Measurements from ENCODE around the gene BOK. TPM values are rescaled to one million over a fixed set of nuclear protein-coding genes. Genes with fewer than 3 reads are reported as not detected.

The BOK gene
- total RNA-seq, 1 experiment from 2014 or later: 18.6 TPM

- Mint-ChIP-seq H3K27ac (ENCODE audit: unreplicated experiment) (no peak overlapping the region), H3K4me3 (ENCODE audit: unreplicated experiment) (no peak overlapping the region), H3K27me3 (ENCODE audit: insufficient read depth, unreplicated experiment) (no peaks in the 10 kb centered on the region), H3K9me3 (ENCODE audit: unreplicated experiment) (no peaks in the 10 kb centered on the region), H3K36me3 (ENCODE audit: insufficient read depth, unreplicated experiment) (no peaks in the 10 kb centered on the region), H3K4me1 (ENCODE audit: low read depth, unreplicated experiment) (no peaks in the 10 kb centered on the region)
- no peak for TF ChIP-seq CTCF (IDR thresholded peaks at IDR 0.05; ENCODE audit: insufficient read depth in 1 of 2, low read depth in 1 of 2, low read length in 1 of 2, severe bottlenecking in 1 of 2, unreplicated experiment in 1 of 2)
- no TSS peak for BruUV-seq (replicated peaks)
- intact Hi-C loops (cut with micrococcal nuclease; ENCODE audit: unreplicated experiment): no loop called here
- no peaks in the 10 kb centered on the region for H3K27me3 ChIP-seq (replicated peaks; ENCODE audit: control insufficient read depth, insufficient read depth, low read length)
- H3K36me3 ChIP-seq (ENCODE audit: control insufficient read depth, insufficient read depth, low read length): no peaks in the 10 kb centered on the region
- ChIA-PET CTCF (no interaction called here), POLR2A (no interaction called here)
- no peak for DNase-seq
- no peak overlapping the region for H3K4me3 ChIP-seq (ENCODE audit: low read depth, low read length)
- no peaks in the 10 kb centered on the region for H3K4me1 ChIP-seq
- H3K9me3 ChIP-seq: no peaks in the 10 kb centered on the region
These were observed 3.8 kb downstream of the BOK start for GRCh38 chr2:241562269-241562891.

- Mint-ChIP-seq H3K4me1 (ENCODE audit: low read depth, unreplicated experiment) (no peaks in the 10 kb centered on the region), H3K4me3 (ENCODE audit: unreplicated experiment) (no peak overlapping the region), H3K9me3 (ENCODE audit: unreplicated experiment) (no peaks in the 10 kb centered on the region), H3K27ac (ENCODE audit: unreplicated experiment) (no peak overlapping the region), H3K27me3 (ENCODE audit: insufficient read depth, unreplicated experiment) (no peaks in the 10 kb centered on the region), H3K36me3 (ENCODE audit: insufficient read depth, unreplicated experiment) (no peaks in the 10 kb centered on the region)
- H3K27me3 ChIP-seq (replicated peaks; ENCODE audit: control insufficient read depth, insufficient read depth, low read length): no peaks in the 10 kb centered on the region
- H3K4me1 ChIP-seq: no peaks in the 10 kb centered on the region
- H3K36me3 ChIP-seq (ENCODE audit: control insufficient read depth, insufficient read depth, low read length): no peaks in the 10 kb centered on the region
- TF ChIP-seq CTCF (IDR thresholded peaks at IDR 0.05; ENCODE audit: insufficient read depth in 1 of 2, low read depth in 1 of 2, low read length in 1 of 2, severe bottlenecking in 1 of 2, unreplicated experiment in 1 of 2): no peak
- H3K9me3 ChIP-seq: no peaks in the 10 kb centered on the region
- BruUV-seq (replicated peaks): no TSS peak
- no peak for DNase-seq
- H3K4me3 ChIP-seq (ENCODE audit: low read depth, low read length): no peak overlapping the region
- CTCF ChIA-PET: no interaction called here
- intact Hi-C loops (cut with micrococcal nuclease; ENCODE audit: unreplicated experiment): no loop called here
- POLR2A ChIA-PET: interaction anchor here (0.9 kb wide), 1 partner anchor 260 kb away, joined by 4 read pairs; no protein-coding TSS in a partner anchor
These were observed 4.5 kb downstream of the BOK start for GRCh38 chr2:241563031-241563507.

- CTCF ChIA-PET: no interaction called here
These were observed 5.0 kb downstream of the BOK start for GRCh38 chr2:241563571-241563980.

More at GRCh38 chr2:241563571-241563980, 5.0 kb downstream of the BOK start:
- no peak for DNase-seq
- H3K27me3 Mint-ChIP-seq (ENCODE audit: insufficient read depth, unreplicated experiment): no peaks in the 10 kb centered on the region
- H3K4me3 ChIP-seq (ENCODE audit: low read depth, low read length): no peak overlapping the region
- no peak for TF ChIP-seq CTCF (IDR thresholded peaks at IDR 0.05; ENCODE audit: insufficient read depth in 1 of 2, low read depth in 1 of 2, low read length in 1 of 2, severe bottlenecking in 1 of 2, unreplicated experiment in 1 of 2)
- intact Hi-C loops (cut with micrococcal nuclease; ENCODE audit: unreplicated experiment): no loop called here
- POLR2A ChIA-PET: interaction anchor here (0.9 kb wide), 1 partner anchor 260 kb away, joined by 4 read pairs; no protein-coding TSS in a partner anchor
- H3K4me1 ChIP-seq: no peaks in the 10 kb centered on the region
- H3K4me1 Mint-ChIP-seq (ENCODE audit: low read depth, unreplicated experiment): no peaks in the 10 kb centered on the region
- H3K27ac Mint-ChIP-seq (ENCODE audit: unreplicated experiment): no peak overlapping the region
- H3K9me3 Mint-ChIP-seq (ENCODE audit: unreplicated experiment): no peaks in the 10 kb centered on the region
- no TSS peak for BruUV-seq (replicated peaks)
- H3K4me3 Mint-ChIP-seq (ENCODE audit: unreplicated experiment): no peak overlapping the region
- no peaks in the 10 kb centered on the region for H3K27me3 ChIP-seq (replicated peaks; ENCODE audit: control insufficient read depth, insufficient read depth, low read length)
- H3K9me3 ChIP-seq: no peaks in the 10 kb centered on the region
- H3K36me3 Mint-ChIP-seq (ENCODE audit: insufficient read depth, unreplicated experiment): no peaks in the 10 kb centered on the region
- H3K36me3 ChIP-seq (ENCODE audit: control insufficient read depth, insufficient read depth, low read length): no peaks in the 10 kb centered on the region
